Colonic mucosa (tissue), 4 donors: ENCODE results near the gene FOXA3. TPM values are rescaled to one million over a fixed set of nuclear protein-coding genes. Genes with fewer than 3 reads are reported as not detected.
A peak's percentile ranks its signal among the peaks of the same experiment; 100 is the strongest.
"Not testable (repeated sequence)": the region's sequence is repeated elsewhere in the genome, so short reads cannot be mapped to it uniquely, and the experiment has no call there.

Source experiments
- DNase-seq: peaks from one replicate; pipeline ENCODE4 v3.0.0-alpha.2; 2020
- H3K27ac ChIP-seq: fragments of 200-600 bp; one replicate; pipeline ENCODE4 v1.8.0; 2021
- H3K27me3 ChIP-seq: fragments of 200-600 bp; one replicate; pipeline ENCODE4 v1.8.0; 2021
- H3K36me3 ChIP-seq: fragments of 200-600 bp; one replicate; pipeline ENCODE4 v1.8.0; 2021
- H3K4me1 ChIP-seq: fragments of 200-600 bp; one replicate; pipeline ENCODE4 v1.8.0; 2021; ENCODE audit warnings: mild to moderate bottlenecking
- H3K4me3 ChIP-seq: fragments of 200-600 bp; one replicate; pipeline ENCODE4 v1.8.0; 2021
- H3K9ac ChIP-seq, 2 donors: one replicate each; pipeline ENCODE4 v1.7.0; 2013; ENCODE audit warnings: control low read depth in 2 of 2, low read depth in 2 of 2, low read length in 2 of 2
- H3K9me3 ChIP-seq: fragments of 200-600 bp; one replicate; pipeline ENCODE4 v1.8.0; 2021
- CTCF ChIP-seq: fragments of 200-600 bp; IDR thresholded peaks from one replicate; pipeline ENCODE4 v1.8.0; 2022; ENCODE audit warnings: antibody characterized with exemption, mild to moderate bottlenecking
- intact Hi-C: fragments of 100-400 bp; cut with DNase I; formaldehyde crosslinking; loops from one replicate; pipeline ENCODE4 v1.14.1; 2022
- total RNA-seq, 2 donors: library from RNA; stranded (reverse); fragmentation: NEBNext Ultra II Directional in 1 of 2; extraction: Animal tissue kit (Norgen Biotek cat#: 25700) in 1 of 2; gene quantifications; one replicate each; pipeline ENCODE4 v1.2.1, GENCODE V29; 2021
- donor health status: healthy.
- donor health status: DM: no; HTN: no; CAD: no.
- donor health status: DM: no; HTN: no; CAD: no.

The FOXA3 gene
- total RNA-seq, 2 donors from 2014 or later, result 48.5 to 55.9 TPM

DNA sequence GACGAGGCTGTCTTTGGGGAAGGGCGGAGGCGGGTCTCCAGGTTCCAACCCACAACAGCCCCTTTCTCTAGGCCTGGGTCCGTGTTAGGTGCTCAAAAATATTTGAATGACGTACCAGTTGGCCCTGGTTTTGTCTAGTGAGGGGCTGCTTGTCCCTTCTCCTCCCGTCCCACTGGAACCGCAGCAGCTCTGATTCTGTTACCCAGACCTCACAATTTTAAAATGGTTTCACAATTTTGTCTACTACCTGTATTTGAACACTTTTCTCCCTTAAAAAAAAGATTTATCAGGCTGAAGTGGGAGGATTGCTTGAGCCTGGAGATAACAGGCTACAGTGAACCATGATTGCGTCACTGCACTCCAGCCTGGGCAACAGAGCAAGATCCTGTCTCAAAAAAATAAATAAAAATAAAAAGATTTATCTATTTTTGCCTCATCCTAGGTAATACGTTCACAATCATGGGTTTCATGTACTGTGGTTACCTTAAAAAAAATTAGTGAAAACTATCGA is 23.1 kb downstream of the FOXA3 start:
- Histone ChIP-seq H3K9ac (peak overlapping the region; percentile 76 to 89), H3K4me3 (peak overlapping the region; percentile 89), H3K27me3 (no peaks in the 10 kb centered on the region), H3K9me3 (no peaks in the 10 kb centered on the region), H3K36me3 (no peaks in the 10 kb centered on the region), H3K4me1 (peaks cover 21% of the 10 kb centered on the region), H3K27ac (peak overlapping the region; percentile 89)
- no peak for TF ChIP-seq CTCF
- DNase-seq, result no peak
- intact Hi-C loops, result loop anchor here (10.0 kb wide), 1 partner anchor 72 kb away; the partner anchor contains the start of gene RSPH6A

DNA sequence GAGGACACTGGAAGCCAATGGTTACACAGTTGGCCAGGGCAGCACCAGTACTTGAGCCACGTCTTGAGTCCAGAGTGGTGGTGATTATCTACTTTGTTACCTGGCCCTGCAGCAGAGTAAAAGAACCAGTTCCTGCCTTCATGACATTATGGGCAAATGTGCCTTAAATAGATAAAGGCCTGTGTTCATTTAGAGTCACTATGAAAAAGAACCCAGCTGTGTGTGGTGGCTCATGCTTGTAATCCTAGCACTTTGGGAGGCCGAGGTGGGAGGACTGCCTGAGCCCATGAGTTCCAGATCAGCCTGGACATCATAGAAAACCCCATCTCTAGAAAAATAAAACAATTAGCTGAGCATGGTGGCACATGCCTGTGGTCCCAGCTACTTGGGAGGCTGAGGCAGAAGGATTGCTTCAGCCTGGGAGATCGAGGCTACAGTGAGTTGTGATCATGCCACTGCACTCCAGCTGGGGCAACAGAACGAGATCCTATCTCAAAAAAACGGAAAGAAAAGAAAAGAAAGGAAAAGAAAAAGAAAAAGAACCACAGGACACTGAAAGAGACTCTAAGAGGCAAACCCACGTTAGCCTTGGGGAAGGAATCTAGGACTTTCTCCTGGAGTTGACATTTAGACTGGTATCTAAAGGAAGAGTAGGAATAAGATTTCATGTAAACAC is 25.2 kb downstream of the FOXA3 start:
- Histone ChIP-seq H3K4me3 (no peak overlapping the region), H3K4me1 (peaks cover 14% of the 10 kb centered on the region), H3K27ac (no peak overlapping the region), H3K9ac (no peak overlapping the region), H3K27me3 (no peaks in the 10 kb centered on the region), H3K36me3 (no peaks in the 10 kb centered on the region), H3K9me3 (no peaks in the 10 kb centered on the region)
- DNase-seq, result no peak
- TF ChIP-seq CTCF, result no peak
- intact Hi-C loops, result loop anchor here (10.0 kb wide), 1 partner anchor 75 kb away; the partner anchor contains the start of gene RSPH6A

DNA sequence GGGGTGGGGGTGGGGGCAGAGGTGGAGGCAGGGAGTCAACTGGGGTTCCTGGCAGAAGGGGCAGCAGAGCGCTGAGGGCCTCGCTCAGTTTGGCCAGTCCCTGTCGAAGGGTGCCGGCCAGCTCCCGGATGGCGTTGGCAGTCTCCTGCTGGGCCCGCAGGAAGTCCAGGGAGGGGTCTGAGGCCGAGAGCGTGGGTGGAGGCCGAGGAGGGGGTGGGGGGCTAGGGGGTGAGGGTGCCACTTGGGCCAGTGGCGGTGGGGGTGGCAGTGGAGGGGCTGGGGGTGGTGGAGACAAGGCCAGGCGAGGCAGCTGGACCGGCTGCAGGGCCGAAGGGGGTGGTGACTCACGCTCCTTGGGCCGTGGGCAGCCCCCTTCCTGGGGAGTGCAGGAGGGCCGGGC is 26.8 kb downstream of the FOXA3 start:
- Histone ChIP-seq H3K9ac (no peak overlapping the region), H3K4me1 (peaks cover 3% of the 10 kb centered on the region), H3K36me3 (no peaks in the 10 kb centered on the region), H3K9me3 (no peaks in the 10 kb centered on the region), H3K4me3 (no peak overlapping the region), H3K27me3 (no peaks in the 10 kb centered on the region), H3K27ac (no peak overlapping the region)
- DNase-seq, result no peak
- intact Hi-C loops, result no loop called here
- TF ChIP-seq CTCF, result no peak

DNA sequence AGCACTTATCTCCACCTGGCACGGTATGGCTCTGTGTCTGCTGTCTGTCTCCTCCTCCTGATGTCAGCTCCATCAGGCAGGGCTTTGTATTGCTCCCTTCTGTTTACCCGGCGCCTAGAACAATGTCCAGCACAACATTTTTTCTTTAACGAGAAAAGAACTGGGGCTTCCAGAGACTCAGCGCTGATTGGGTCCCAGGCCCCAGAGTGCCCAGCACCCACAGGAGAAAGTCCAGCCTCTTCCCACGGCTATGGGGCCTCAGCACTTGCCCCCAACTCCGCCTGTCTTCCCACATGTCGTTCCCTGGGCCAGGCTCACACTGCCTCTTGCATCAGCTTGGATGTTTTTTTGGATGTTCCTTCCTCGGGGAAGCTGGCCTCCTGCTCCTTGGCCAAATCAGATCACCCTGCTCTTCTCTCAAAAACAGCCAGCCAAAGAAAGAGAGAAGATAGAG is 31.4 kb downstream of the FOXA3 start:
- no peaks in the 10 kb centered on the region for H3K4me1 ChIP-seq
- no peaks in the 10 kb centered on the region for H3K36me3 ChIP-seq
- no peak overlapping the region for H3K27ac ChIP-seq
- intact Hi-C loops, result no loop called here
- no peak for TF ChIP-seq CTCF
- no peak for DNase-seq
- no peaks in the 10 kb centered on the region for H3K9me3 ChIP-seq
- H3K4me3 ChIP-seq, result no peak overlapping the region
- no peaks in the 10 kb centered on the region for H3K27me3 ChIP-seq
- no peak overlapping the region for H3K9ac ChIP-seq

DNA sequence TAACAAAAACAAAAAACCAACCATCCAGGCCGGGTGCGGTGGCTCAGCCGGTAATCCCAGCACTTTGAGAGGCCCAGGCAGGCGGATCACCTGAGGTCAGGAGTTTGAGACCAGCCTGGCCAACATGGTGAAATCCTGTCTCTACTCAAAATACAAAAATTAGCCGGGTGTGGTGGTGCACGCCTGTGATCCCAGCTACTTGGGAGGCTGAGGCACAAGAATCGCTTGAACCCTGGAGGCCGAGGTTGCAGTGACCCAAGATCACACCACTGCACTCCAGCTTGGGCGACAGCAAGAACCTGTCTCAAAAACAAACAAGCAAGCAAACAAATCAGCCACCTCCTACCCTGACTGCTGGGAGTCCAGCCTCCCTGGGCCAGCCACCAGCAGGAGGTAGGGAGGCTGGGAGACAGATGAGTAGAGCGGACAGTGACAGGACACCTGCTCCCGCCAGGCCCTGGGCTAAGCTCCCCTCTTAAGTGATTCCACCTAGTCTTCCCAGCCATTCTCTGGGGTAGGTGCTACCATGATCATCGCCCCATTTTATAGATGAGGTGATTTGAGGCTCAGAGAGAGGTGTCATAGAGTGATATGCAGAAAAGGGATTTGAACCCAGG is 32.0 kb downstream of the FOXA3 start:
- H3K4me3 ChIP-seq, intact Hi-C loops, H3K27ac ChIP-seq, H3K27me3 ChIP-seq, H3K4me1 ChIP-seq, H3K9me3 ChIP-seq, H3K36me3 ChIP-seq, DNase-seq, H3K9ac ChIP-seq: not testable (repeated sequence)

DNA sequence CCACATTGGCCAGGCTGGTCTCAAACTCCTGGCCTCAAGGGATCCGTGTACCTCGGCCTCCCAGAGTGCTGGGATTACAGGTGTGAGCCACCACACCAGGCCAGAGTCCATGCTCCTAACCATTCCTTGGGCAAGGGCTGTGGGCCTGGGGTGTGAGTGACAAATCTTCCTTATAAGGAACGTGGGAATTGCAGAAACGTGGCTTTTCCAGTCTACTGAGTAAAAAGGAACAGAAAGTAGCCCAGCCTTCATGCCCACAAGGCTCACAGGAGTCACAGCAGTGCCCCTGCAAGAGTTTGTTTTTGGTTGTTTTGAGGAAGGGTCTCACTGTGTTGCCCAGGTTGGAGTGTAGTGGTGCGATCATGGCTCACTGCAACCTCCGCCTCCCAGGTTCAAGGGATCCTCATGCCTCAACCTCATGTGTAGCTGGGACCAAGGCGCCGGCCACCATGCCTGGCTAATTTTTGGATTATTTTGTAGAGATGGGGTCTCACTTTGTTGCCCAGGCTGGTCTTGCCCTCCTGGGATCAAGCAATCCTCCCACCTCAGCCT is 33.2 kb downstream of the FOXA3 start:
- no peak for DNase-seq
- no peaks in the 10 kb centered on the region for H3K36me3 ChIP-seq
- no peak for TF ChIP-seq CTCF
- no peak overlapping the region for H3K27ac ChIP-seq
- no peak overlapping the region for H3K9ac ChIP-seq
- intact Hi-C loops, result no loop called here
- H3K9me3 ChIP-seq, result no peaks in the 10 kb centered on the region
- H3K27me3 ChIP-seq, result no peaks in the 10 kb centered on the region
- no peak overlapping the region for H3K4me3 ChIP-seq
- peaks cover 6% of the 10 kb centered on the region for H3K4me1 ChIP-seq
